SHP77 treated with DMSO at 0.1 percent for 48 hours (cell line): ENCODE results near the gene ZBTB45.
"Not testable (repeated sequence)": the region's sequence is repeated elsewhere in the genome, so short reads cannot be mapped to it uniquely, and the experiment has no call there.

Experiments
- DNase-seq: peaks from one replicate; lab custom pipeline; 2025; lab: John Stamatoyannopoulos, UW

Gene ZBTB45

DNA sequence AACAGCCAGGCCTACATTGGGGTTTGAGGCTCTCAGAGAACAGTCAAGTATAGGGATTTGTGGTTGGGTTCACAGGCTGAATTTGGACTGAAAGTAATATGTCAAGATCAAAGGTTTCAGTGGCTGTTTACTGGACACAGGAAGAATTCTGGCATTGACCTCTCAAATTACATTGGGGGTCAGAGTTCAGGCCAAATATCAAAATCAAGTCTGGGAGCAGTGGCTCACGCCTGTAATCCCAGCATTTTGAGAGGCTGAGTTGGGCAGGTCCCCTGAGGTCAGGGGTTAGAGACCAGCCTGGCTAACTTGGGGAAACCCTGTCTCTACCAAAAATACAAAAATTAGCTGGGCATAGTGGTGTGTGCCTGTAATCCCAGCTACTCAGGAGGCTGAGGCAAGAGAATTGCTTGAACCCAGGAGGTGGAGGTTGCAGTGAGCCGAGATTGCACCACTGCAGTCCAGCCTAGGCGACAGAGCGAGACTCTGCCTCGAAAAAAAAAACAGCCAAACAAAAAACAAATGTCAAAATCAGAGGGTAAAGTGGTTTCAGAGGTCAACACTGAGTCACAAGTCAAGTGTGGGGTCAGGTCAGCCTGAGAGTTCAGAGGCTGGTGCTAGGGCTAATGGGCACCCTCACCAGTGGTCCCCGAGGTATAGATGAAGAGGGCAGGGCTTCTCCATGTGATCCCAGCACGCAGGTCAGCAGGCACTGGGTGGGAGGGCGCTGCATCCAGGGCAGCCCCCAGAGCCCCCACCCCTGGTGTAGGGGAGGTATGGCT is 9.3 kb downstream of the ZBTB45 start:
- DNase-seq, result no peak

DNA sequence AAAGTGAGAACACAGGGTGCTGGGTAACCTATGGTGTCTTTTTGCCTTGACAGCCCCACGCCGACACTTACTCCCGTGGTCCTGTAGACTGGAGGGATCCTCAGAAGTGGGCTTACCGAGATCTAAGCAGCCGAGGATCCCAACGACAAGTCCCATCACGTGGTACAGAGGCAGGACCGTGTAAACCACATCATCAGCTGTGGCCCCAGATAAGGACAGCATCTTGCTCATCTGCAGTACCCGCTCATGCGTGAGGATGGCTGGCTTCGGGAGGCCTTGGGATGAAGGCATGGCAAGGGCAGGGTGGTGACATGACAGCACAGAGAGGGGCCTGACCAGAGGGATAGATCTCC is 9.9 kb downstream of the ZBTB45 start:
- DNase-seq, result no peak

DNA sequence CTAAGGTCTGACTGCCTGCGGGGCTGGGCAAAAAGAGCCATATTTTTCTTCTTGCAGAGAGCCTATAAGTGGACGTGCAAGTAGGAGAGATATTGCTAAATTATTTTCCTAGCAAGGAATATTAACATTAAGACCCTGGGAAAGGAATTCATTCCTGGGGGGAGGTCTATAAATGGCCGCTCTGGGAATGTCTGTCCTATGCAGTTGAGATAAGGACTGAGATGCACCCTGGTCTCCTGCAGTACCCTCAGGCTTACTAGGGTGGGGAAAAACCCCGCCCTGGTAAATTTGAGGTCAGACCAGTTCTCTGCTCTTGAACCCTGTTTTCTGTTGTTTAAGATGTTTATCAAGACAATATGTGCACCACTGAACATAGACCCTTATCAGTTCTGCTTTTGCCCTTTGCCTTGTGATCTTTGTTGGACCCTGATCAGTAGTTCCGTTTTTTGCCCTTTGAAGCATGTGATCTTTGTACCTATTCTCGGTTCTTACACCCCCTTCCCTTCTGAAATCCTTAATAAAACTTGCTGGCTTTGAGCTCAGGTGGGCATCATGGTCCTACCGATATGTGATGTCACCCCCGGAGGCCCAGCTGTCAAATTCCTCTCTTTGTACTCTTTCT is 11.9 kb downstream of the ZBTB45 start:
- DNase-seq, result not testable (repeated sequence)

DNA sequence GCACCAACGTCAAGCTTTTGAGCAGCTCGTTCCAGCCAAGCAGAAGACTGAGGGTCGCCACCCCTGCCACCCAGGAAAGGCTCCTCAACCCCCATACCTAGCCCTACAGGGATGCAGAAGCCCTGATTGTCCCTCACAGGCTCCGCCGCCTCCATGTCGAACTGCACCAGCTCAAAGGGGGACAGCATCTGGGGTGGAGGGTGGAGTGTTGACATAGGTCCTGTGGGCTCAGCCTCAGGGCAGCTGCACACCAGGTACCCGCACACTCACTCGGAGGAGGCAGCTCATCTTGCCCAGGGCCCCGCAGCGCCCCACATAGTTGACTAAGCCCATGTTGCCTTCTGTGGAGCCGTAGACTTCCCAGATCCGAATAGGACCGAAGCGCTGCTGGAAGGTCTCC is 19.4 kb downstream of the ZBTB45 start:
- no peak for DNase-seq

DNA sequence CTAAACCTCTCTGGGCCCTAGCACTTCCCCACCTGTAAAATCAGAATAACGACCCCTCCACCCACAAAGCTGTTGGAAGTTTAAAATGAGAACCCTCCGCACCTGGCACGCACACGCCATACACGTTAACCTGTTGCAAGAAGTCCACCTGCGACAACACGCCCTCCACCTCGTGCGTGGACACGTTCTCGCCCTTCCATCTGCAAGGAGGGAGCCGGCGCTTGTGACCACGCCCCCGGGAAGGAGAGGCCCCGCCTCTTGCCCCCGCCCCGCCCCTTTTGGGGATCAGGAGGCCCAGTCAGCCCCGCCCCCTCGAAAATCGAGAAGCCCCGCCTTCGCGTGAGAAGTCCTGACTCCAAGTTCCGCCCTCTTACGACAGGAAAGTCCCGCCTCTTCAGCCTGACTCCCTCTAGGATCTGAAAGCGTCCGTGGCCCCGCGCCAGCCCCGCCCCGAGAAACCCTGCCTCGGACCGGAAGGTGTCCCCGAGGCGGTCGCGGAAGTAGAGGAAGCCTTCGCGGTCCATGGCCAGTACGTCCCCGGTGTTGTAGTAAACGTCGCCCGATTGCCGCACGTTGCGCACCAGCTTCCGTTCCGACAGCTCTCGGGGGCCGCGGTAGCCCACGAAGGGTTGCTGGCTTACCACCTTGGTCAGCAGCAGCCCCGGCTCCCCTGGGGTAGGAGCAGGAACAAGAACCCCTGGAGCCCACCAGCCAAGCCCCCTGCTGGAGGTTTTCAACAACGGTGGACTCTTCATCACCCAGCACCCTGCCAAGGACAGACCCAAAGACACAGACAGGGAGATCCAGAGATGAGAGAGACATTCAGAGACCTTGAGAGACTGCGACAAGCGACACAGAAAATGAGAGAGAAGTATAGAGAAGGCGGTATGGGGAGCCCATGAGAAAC is 20.3 kb downstream of the ZBTB45 start:
- peak; percentile 91 for DNase-seq

DNA sequence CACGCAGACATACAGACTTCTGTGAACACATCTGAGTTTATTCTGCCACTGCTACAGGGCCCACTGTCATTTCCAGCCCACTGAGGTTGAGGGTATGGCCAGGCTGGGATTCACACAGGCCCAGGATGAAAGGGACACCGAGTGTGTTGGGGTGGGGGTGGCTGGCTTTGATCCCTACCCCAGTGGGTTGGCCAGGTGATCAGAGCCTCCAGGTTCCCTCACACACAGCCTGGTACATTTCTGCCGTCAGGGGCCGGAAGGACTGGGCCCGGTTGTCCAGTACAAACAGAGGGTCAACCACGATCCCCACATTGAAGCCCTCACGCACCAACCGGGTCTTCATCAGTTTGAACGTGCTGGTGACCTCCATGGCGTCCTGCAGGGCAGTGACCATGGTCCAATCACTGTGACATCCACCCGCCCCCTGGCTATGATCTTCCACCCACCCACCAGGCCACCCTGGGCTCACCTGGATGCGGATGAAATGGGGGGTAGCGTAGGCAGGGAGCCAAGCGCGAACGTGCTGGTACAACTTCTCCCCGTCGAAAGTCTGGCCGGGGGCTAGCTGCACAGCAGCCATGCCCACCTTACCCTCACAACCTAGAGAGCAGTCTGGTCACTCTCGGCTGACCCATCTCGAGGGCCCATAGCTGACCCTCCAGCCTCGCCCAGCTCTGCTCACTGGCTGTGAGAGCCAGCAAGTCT is 21.1 kb downstream of the ZBTB45 start:
- no peak for DNase-seq

DNA sequence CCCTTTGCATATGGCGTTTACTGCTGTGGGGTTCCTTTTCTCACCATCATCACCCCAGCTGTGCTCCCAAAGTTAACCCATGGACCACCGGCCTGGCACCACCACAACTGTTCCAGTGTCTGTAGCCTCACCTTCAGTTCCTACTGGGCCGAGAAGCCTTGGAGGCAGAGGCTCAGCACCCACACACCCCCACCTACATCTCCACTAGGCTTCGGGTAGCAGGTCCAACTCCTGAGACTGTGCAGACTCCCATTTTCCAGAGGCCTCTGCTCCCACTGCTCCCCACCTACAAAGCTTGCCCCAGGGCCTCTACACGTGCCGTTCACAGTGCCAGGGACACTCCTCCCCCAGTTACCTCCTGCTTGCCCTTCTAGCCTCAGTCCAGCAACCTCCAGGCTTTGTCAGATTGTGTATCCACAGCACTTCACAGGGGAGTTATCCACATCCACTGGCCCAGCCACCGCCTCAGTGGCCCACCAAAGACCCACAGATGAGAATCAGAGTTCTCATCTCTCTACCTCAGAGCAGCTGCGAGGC is 21.9 kb downstream of the ZBTB45 start:
- DNase-seq, result no peak

DNA sequence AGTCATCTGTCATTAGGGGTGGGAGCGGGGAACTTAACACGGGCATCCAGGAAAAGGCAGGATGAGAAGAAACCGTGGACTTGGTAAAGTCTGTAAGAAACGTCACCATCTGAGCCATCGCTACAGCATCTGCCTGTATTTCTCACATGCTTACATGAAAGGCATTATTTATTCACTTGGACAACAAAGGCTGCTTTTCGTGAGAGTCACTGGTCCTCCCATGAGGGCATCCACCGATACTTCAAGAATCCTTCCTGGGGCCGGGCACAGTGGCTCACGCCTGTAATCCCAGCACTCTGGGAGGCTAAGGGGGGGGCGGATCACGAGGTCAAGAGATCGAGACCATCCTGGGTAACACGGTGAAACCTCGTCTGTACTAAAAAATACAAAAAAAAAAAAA is 27.3 kb downstream of the ZBTB45 start:
- DNase-seq, result no peak

DNA sequence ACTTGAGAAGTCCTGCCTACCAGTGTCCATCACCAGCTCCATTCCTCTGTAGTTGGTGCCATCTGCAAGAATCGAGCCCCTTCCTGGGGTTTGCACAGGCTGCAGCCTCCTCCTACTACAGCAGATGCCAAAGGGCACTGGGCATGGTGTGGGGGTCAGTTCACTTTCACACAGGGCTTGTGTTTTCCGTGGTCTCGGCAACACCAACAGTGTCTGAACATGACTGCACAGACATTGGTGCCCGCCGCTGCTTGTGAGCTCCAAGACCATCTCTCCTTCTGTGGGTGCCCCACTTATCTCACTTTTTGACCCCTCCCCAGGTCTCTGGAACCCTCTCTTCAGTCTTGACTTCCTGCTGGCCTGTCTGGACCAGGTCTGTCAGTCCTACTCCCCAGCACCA is 28.2 kb downstream of the ZBTB45 start:
- no peak for DNase-seq

DNA sequence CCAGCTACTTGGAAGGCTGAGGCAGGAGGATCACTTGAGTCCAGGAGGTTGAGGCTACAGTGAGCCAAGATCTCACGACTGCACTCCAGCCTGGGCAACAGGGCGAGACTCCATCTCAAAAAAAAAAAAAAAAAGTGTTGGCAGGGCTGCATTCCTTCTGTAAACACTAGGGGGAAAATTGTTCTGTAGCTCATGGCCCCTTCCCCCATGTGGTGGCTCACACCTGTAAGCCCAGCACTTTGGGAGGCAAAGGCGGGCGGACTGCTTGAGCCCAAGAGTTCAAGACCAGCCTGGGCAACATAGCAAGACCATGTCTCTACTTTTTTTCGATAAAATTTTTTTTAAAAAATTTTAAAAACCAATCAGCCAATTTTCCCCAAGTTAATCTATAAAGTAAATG is 35.3 kb downstream of the ZBTB45 start:
- DNase-seq, result not testable (repeated sequence)

DNA sequence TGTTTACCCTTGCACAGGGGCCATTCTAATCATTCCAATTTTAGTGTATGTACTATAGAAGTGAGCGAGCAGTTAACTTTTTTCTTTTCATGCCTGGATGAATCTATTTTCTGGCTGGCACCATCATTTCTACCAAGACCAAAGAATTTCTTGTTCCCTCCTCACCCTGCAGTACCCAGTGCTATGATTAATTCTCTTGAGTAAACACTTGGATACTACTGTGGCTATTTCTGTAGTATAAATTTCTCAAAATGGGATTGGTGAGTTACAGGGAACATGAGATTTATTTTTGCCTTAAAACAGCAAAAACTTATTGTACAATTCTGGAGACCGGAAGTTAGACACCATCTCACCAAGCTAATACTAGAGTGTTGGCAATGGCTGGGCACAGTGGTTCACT is 35.8 kb downstream of the ZBTB45 start:
- no peak for DNase-seq

DNA sequence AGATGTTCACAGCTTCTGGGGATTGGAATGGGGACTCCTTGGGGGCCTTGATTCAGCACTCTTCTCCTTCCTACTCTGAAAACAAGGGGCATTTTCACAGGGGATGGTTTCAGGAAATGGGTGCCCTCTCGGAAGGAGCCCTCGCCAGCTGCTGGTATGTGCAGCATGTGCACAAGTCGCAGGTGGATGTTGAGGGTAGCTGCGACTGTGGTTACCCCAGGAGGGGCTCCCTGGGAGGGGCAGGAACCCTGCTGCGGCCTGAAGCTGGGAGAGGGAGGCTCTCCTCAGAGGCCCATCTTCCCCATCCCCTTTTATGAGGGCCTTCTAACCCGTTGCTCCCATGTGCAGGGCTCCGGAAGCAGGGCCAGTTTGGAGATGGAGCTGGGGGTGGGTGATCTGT is 37.2 kb downstream of the ZBTB45 start:
- DNase-seq, result no peak

DNA sequence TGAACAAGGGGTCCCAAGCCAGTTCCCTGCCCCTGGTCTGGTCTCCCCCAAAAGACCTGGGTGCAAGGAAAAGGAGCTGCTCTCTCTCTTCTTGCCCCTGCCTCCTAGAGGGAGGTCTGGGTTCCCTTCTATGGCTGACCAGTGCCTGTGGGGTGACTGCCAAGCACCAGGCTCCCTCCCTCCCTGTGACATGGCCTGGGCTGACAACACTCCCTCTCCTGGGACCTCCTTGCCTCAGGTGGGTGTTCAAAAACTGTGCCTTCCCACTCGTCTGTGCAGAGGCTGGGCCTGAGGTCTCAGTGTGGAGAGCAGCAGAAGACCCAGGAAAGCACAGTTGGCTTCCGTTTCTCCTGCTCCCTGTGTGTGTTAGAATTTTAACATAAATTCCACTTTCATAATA is 38.8 kb downstream of the ZBTB45 start:
- DNase-seq, result no peak

DNA sequence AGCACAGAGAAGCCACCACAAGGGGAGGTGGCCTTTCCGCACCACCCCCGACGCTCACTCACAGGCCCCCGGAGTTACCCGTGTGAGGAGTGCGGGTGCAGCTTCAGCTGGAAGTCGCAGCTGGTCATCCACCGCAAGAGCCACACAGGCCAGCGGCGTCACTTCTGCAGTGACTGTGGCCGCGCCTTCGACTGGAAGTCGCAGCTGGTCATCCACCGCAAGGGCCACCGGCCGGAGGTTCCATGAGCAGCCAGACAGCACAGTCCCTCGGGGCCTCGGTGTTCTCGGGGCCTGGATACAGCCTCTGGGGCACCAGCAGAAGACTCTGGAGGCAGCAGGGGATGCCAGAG is 39.2 kb downstream of the ZBTB45 start:
- DNase-seq, result no peak

DNA sequence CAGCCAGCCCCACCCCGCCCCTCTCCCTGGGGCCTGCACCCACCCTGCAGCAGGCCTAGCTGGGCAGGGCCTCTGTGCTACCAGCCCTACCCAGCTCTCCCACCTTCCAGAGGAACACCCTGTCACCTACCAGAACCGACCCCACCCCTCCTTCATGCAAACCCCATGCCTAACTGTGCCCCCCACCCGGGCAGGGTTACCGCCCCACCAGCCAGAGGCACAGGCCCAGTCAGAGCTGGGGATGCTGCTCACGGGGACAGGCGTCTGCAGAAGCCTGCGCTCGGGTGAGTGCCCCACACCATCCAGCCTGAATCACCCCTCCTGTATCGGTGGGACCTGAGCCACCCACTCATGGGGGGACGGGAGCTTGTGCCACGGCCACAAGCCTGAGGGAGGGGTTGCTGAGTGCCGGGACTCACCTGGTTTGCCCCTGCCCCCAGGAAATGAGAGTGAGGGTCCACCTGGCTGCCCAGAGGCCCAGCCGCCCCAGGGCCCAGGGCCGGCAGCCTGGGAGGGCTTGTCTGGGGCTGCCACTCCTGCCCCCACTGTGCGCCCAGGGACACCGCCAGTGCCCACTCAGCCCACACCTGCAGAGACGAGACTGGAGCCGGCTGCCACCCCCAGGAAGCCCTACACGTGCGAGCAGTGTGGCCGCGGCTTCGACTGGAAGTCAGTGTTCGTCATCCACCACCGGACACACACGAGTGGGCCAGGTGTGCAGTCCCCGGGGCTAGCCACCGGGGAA is 39.7 kb downstream of the ZBTB45 start:
- DNase-seq, result no peak

DNA sequence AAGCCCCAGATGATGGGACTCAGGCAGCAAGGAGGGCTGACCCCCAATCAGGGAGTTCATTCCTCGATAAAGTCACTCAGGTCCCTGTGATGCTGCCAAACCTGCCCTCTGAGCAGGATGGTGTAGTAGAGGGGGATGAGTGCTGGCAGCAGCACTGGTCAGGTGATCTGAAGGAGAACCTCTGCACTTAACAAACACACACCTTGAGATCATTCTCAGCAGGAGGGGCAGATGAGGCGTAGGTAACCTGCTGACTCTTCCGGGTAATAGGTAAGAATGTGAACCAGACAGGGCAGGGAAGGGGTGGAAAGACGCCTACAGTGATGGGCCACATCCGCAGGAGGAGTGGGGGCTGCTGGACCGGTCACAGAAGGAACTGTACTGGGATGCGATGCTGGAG is 40.3 kb downstream of the ZBTB45 start:
- DNase-seq, result no peak

DNA sequence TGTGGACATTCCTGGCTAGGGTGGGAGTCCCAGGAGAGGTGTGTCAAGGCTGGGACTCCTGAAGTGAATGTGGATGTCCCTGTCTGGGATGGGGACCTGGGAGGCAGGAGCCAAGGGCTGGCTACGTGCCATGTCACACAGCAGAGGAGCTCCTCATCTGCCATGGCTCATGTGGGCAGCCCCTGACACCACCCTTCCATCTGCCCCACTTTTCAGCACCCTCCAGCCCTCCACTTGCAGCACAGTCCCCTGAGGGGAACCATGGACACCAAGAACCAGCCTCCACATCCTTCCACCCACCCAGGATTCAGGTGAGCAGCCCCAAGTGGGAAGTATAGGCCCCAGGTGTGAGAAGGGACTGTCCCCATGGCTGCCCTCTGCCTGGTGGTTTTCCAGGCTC is 41.7 kb downstream of the ZBTB45 start:
- no peak for DNase-seq

DNA sequence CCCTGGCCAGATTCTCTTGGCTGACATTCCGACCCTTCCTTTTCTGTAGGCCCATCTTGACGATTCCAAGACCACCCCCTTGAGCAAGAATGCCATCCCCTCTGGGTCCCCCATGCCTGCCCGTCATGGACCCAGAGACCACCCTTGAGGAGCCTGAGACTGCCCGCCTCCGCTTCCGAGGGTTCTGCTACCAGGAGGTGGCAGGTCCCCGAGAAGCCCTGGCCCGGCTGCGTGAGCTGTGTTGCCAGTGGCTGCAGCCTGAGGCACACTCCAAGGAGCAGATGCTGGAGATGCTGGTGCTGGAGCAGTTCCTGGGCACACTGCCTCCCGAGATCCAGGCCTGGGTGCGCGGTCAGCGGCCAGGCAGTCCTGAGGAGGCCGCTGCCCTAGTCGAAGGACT is 42.5 kb downstream of the ZBTB45 start:
- no peak for DNase-seq

DNA sequence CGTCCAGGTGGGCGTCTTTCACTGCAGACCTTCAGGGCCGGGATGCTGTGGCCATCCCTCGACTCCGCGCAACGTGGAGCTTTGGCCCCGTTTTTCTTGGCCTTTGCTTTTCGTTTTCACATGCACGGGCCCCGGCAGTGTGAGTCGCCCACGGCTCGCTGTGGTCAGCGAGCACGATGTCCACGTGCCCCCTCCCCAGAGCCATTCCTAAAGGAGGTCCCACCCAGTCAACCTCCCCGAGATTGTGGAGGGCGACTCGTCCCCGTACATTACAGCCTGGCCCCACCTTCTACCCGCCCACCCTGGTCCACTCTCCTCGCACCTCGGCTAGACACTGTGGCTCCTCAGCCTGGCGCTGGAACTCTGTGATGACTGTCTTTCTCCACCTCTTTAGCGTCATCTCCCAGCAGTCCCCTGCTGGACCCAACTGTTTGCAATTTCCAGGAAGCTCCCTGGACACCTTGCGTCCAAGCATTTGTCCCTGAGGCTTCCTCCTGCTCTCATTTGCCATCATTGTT is 43.1 kb downstream of the ZBTB45 start:
- DNase-seq, result no peak

DNA sequence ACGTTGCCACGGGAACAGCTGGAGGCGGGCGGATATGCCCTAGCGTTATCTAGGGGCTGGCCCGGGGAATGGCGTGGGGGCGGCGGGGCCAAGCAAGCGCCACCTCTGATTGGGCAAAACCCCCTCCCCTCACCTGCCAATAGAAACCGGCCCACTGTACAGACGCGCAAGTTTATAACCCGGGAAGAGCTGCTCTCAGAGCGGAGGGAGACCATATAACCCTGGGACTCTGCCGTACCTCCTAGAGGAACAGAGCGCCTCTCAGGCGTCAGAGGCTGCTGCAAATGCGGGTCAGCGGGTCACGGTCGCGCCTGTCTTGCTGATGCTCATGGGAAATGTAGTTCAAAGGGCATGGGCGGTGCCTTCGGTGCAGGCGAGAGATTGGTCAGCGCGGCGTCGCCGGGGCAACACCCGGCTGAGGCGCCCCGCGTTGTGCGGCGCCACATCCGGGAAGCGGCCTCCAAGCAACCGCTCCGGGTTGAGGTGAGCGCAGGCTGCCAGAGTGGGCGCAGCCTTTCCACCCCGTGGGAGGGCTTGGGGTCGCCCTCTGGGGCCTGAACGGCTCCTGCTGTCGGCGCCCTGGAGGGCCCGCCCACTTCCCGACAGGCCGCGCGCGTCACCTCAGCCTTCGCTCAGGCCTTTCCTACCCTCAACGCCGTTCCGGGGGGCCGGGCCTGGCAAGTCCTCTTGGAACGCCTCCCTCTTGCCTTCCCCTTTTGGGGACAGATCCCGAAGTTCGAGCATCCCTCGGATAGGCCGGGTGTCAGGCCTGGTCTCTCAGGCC is 43.7 kb downstream of the ZBTB45 start, which contains the start of gene ZNF446:
TSS of gene ZNF446 (plus strand) at position 639 of the 784 bp plus-strand sequence. CDS start 867 bp downstream, outside the sequence.
- DNase-seq, result peak; percentile 91
